Hypothalamus (tissue), 51 donors: ENCODE measurements around the gene PDLIM5.
"Not testable (repeated sequence)": the region's sequence is repeated elsewhere in the genome, so short reads cannot be mapped to it uniquely, and the experiment has no call there.

Experiments
- DNase-seq, 51 donors: peaks; one replicate each; lab custom pipeline; 2025; lab: John Stamatoyannopoulos, UW

The PDLIM5 gene

GRCh38 chr4:94459462-94460161, 7.9 kb downstream of the PDLIM5 start:
- no peak for DNase-seq

- DNase-seq, result no peak
These were observed 9.8 kb downstream of the PDLIM5 start for GRCh38 chr4:94461506-94461905.

- DNase-seq, result no peak
These were observed 10.8 kb downstream of the PDLIM5 start for GRCh38 chr4:94462572-94462971.

- DNase-seq, result no peak
These were observed 12.0 kb downstream of the PDLIM5 start for GRCh38 chr4:94463771-94464170.

GRCh38 chr4:94466371-94466770, 14.6 kb downstream of the PDLIM5 start:
- no peak for DNase-seq

- DNase-seq, result no peak
These were observed 15.2 kb downstream of the PDLIM5 start for GRCh38 chr4:94466923-94467322.

- no peak for DNase-seq
These were observed 16.5 kb downstream of the PDLIM5 start for GRCh38 chr4:94468093-94468769.

GRCh38 chr4:94469221-94469784, 17.6 kb downstream of the PDLIM5 start:
- no peak for DNase-seq

GRCh38 chr4:94470132-94470531, 18.4 kb downstream of the PDLIM5 start:
- no peak for DNase-seq

- DNase-seq, result not testable (repeated sequence)
These were observed 19.0 kb downstream of the PDLIM5 start for GRCh38 chr4:94470782-94471181.

GRCh38 chr4:94472056-94472826, 20.5 kb downstream of the PDLIM5 start:
- DNase-seq, result no peak

- no peak for DNase-seq
These were observed 23.3 kb downstream of the PDLIM5 start for GRCh38 chr4:94475050-94475449.

GRCh38 chr4:94475794-94476193, 24.1 kb downstream of the PDLIM5 start:
- DNase-seq, result no peak

- no peak for DNase-seq
These were observed 25.5 kb downstream of the PDLIM5 start for GRCh38 chr4:94477227-94477626.

- not testable (repeated sequence) for DNase-seq
These were observed 27.1 kb downstream of the PDLIM5 start for GRCh38 chr4:94478805-94479204.

GRCh38 chr4:94479358-94480141, 27.8 kb downstream of the PDLIM5 start:
- DNase-seq, result no peak

GRCh38 chr4:94480362-94480951, 28.7 kb downstream of the PDLIM5 start:
- no peak for DNase-seq

GRCh38 chr4:94483895-94484294, 32.2 kb downstream of the PDLIM5 start:
- no peak for DNase-seq

- DNase-seq, result no peak
These were observed 33.1 kb downstream of the PDLIM5 start for GRCh38 chr4:94484818-94485217.

GRCh38 chr4:94486372-94486801, 34.6 kb downstream of the PDLIM5 start:
- DNase-seq, result no peak
